ENCODE results near the gene MTX2.

DNA sequence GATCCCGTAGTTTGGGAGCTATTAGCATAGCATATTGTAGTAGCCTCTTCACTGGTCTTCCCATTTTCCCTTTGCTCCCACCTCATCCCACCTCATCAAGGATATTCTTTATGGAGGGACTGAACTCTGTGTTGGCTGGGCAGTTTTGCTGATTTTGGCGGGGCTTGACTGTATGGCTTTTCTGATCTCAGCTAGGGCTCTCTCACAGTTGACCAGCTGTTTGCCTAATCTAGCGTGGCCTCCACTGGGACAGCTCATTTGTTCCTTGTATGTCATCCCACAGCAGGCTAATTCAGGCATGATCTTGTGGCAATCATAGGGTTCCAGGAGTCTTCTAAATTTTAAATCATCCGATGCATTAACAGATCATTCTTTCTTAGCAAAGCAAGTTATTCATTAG lies 30.2 kb upstream of the MTX2 start:
- no peak for TF ChIP-seq POLR2A (IDR thresholded peaks at IDR 0.05; ENCODE audit: low read depth, low read length)
- no peak for TF ChIP-seq POLR2AphosphoS5 (IDR thresholded peaks at IDR 0.05; ENCODE audit: low read depth, low read length)
